ENCODE results near the gene TBXAS1. TPM values are rescaled to one million over a fixed set of nuclear protein-coding genes. Genes with fewer than 3 reads are reported as not detected.

Gene TBXAS1
- total and polyA plus RNA-seq, 2 of the 8 experiments (the other 6 are each of a cell fraction or from before 2014, with no cell fraction given), result 0.86 to 2.1 TPM

- Histone ChIP-seq H2AFZ (ENCODE audit: low read length) (no peak overlapping the region), H2BK5ac (ENCODE audit: low read depth, low read length) (no peak overlapping the region), H3K27me3 (replicated peaks in 1 of 4; ENCODE audit: control insufficient read depth in 3 of 4, extremely low read depth in 1 of 4, insufficient read depth in 3 of 4, low read length in 3 of 4) (no peaks in the 10 kb centered on the region), H4K5ac (ENCODE audit: insufficient read length, low read depth, low read length) (no peak overlapping the region), H3K56ac (replicated peaks; ENCODE audit: insufficient read length, low read depth, low read length) (no peak overlapping the region), H3K18ac (ENCODE audit: extremely low read depth, low read length) (no peak overlapping the region), H4K91ac (replicated peaks; ENCODE audit: insufficient read length, low read length) (no peak overlapping the region), H3K4me2 (ENCODE audit: insufficient read depth in 1 of 2, low read depth in 2 of 2, low read length in 2 of 2) (no peak overlapping the region), H2AK5ac (ENCODE audit: low read depth, low read length) (no peak overlapping the region), H3K4ac (replicated peaks; ENCODE audit: insufficient read length, low read depth, low read length) (no peak overlapping the region), H4K8ac (ENCODE audit: extremely low read depth, insufficient read depth, low read length) (no peak overlapping the region), H3K9ac (replicated peaks in 1 of 4; ENCODE audit: extremely low read depth in 1 of 4, low read depth in 3 of 4, low read length in 3 of 4) (no peak overlapping the region), H2BK120ac (replicated peaks; ENCODE audit: low read depth, low read length) (no peak overlapping the region), H3K14ac (ENCODE audit: insufficient read length) (no peak overlapping the region), H3K79me2 (ENCODE audit: control insufficient read depth in 1 of 2, insufficient read depth in 2 of 2, low read length in 2 of 2) (no peaks in the 10 kb centered on the region), H3K4me3 (ENCODE audit: extremely low read depth in 1 of 4, insufficient read depth in 2 of 4, low read depth in 3 of 4, low read length in 4 of 4) (no peak overlapping the region), H4K20me1 (replicated peaks in 1 of 2; ENCODE audit: control insufficient read depth in 1 of 2, insufficient read depth in 2 of 2, low read length in 2 of 2) (no peaks in the 10 kb centered on the region), H3K4me1 (replicated peaks in 1 of 4; ENCODE audit: control insufficient read depth in 3 of 4, insufficient read depth in 4 of 4, low read length in 3 of 4) (no peaks in the 10 kb centered on the region; a peak in 1 of 7 replicates), H3K79me1 (ENCODE audit: low read depth, low read length) (no peaks in the 10 kb centered on the region), H3K23me2 (ENCODE audit: low read depth, low read length) (no peaks in the 10 kb centered on the region), H2BK15ac (ENCODE audit: low read length) (no peak overlapping the region), H3K9me3 (ENCODE audit: insufficient read depth in 2 of 2, low read depth in 1 of 2, low read length in 1 of 2) (peaks cover 0 to 5% of the 10 kb centered on the region in 2 experiments; a peak in 1 of 4 replicates), H3K36me3 (ENCODE audit: control insufficient read depth in 2 of 4, insufficient read depth in 4 of 4, low read length in 3 of 4) (no peaks in the 10 kb centered on the region), H3K23ac (ENCODE audit: insufficient read length) (no peak overlapping the region), H2BK20ac (ENCODE audit: low read length) (no peak overlapping the region), H3K27ac (ENCODE audit: low read depth, low read length) (no peak overlapping the region), H2BK12ac (ENCODE audit: low read depth, low read length) (no peak overlapping the region)
- no peak for TF ChIP-seq EP300 (IDR thresholded peaks at IDR 0.05; ENCODE audit: borderline replicate concordance in 1 of 2, low read depth in 2 of 2, low read length in 2 of 2)
- no peak for TF ChIP-seq SAP30 (IDR thresholded peaks at IDR 0.05; ENCODE audit: insufficient read depth, insufficient replicate concordance, low read length)
- FAIRE-seq (no peak), DNase-seq (ENCODE audit: low read depth in 1 of 2, low spot score in 2 of 2) (no peak)
- CTCF ChIA-PET (ENCODE audit: partially characterized antibody), result interaction anchor here (1.0 to 1.4 kb wide), 2 partner anchors 10 to 218 kb away, joined by 3 to 4 read pairs; no protein-coding TSS in a partner anchor
- WGBS, 2 experiments (ENCODE audit: extremely low coverage in 1 of 2, insufficient coverage in 1 of 2, insufficient read length in 1 of 2, insufficient replicate concordance in 2 of 2, low coverage in 1 of 2, low lambda C conversion rate in 2 of 2, missing lambda C conversion rate in 1 of 2), result 69% methylated on average over 3 of the region's 3 CpGs; no CpG with 5 or more reads in 1 of the 2 experiments
- POLR2A ChIA-PET (ENCODE audit: partially characterized antibody), result interaction anchor here (0.7 to 0.9 kb wide), 2 partner anchors 11 to 178 kb away, joined by 3 to 4 read pairs; no protein-coding TSS in a partner anchor
Measured at GRCh38 chr7:139850906-139851305, 21.8 kb downstream of the TBXAS1 start.

Measured in H1 (cell line).